HG03342 (cell line): ENCODE data around the gene CD2.

Source experiments
- ATAC-seq: cut with Tn5 transposase; IDR thresholded peaks from one replicate; pipeline ENCODE4 v1.9.1; 2021; ENCODE audit warnings: mild to moderate bottlenecking, moderate library complexity; ENCODE audit not compliant: unreplicated experiment

Gene CD2

GRCh38 chr1:116817582-116818064 is 63.4 kb downstream of the CD2 start:
- ATAC-seq: peak; percentile 64
